Measurements from ENCODE around the gene CTSK.
"Not testable (repeated sequence)": the region's sequence is repeated elsewhere in the genome, so short reads cannot be mapped to it uniquely, and the experiment has no call there.

The CTSK gene

DNA sequence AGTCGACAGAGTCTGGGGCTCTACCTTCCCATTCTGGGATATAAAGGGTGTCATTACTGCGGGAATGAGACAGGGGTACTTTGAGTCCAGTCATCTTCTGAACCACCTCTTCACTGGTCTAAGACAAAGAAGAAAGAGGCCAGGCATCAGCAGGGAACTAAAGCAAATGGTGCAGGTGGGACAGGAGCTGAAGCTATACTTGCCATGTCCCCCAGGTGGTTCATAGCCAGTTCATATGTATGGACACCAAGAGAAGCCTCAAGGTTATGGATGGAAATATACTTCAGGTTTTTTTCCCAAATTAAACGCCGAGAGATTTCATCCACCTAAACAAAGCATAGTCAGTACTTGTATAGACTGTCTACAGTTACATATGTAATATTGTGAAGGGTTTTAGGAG lies 2.2 kb downstream of the CTSK start:
- no peak for DNase-seq (ENCODE audit: low read depth)

DNA sequence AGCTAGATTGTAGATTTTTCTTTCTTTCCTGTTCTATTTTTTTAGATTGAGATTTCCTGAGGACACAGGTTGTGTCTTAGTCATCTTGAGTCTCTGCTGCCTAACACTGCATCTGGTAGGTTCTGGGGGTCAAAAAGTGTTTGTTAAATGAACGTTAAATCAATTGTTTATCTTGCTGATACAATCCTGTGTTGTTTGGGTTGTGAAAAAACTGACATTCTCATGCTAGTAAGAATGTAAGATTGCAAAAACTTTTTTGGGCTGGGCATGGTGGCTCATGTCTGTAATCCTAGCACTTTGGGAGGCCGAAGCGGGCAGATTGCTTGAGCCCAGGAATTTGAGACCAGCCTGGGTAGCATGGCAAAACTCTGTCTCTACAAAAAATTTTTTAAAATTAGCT lies 3.4 kb downstream of the CTSK start:
- DNase-seq (ENCODE audit: low read depth) = no peak

DNA sequence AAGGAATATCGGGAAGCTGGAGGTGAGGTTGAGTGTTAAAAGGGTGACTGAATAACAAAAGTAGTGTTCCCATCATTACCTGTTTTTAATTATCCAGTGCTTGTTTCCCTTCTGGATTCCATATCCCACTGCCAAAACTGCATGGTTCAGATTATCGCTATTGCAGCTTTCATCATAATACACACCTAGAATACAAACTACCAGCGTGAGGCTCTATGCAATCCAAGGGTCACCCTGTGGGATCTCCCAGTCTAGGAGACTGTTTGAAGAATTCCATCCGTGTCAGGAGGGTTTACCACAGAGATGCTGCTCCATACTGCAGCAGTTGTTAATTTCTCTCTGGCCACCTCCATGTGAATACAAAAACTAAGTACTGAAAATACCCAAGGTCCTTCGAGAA lies 9.0 kb downstream of the CTSK start:
- no peak for DNase-seq (ENCODE audit: low read depth)

DNA sequence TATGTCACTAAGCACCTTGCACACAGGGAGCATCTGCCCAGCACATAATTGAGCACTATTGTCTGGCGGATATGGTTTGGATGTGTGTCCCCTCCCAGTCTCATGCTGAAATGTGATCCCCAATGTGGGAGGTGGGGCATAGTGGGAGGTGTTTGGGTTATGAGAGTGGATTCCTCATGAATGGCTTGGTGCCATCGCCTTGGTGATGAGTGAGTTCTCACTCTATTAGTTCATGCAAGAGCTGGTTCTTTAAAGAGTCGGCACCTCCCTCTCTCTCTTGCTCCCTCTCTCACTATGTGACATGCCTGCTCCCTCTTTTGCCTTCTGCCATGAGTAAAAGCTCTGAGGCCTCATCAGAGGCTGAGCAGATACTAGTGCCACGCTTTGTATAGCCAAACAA lies 9.5 kb downstream of the CTSK start:
- DNase-seq (ENCODE audit: low read depth) = no peak

DNA sequence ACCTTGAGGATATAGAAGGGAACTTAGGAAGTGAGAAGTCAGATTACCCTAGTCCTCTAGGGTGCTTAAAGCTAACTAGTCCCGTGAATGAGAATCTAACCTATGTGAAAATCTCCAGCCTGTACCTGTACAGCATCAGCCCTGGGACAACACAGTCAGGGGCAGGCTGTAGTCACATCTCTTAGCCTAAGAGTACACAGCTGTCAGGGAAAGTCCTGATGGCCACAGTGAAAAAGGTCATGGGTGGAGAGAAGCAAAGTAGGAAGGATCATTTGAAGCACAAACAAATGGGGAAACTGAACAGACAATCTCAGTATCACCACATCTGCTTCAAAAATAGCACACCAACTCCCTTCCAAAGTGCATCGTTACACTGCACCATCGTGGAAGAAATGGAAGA lies 11.7 kb downstream of the CTSK start:
- no peak for DNase-seq (ENCODE audit: low read depth)

DNA sequence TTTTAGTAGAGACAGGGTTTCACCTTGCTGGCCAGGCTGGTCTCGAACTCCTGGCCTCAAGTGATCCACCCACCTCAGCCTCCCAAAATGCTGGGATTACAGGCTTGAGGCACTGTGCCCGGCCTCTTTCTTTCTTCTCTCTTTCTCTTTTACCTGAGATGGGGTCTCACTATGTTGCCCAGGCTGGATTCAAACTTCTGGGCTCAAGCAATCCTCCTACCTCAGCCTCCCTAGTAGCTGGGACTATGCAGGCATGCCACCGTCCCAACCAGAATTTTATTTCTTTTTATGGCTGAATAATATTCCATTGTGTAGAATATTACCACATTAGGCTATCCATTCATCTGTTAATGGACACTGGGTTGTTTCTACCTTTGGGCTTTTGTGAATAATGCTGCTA lies 14.3 kb downstream of the CTSK start:
- not testable (repeated sequence) for DNase-seq (ENCODE audit: low read depth)

DNA sequence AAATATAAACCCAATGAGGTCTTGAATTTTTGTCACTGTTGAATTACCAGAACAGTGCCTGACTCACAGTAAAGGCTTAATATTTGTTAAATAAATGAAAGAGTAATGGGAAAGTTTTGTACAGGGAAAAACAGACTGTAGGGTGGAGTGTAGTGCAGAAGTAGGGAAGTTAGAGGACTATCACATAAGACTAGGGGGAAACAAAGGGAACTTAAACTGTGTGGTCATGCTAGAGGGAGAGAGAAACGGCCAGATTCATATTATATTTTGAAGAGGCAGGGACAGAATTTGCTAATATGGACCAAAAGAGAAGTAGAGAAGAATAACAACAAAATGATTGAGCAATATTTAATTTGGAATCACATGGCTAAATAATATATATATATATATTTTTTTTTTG lies 14.8 kb downstream of the CTSK start:
- DNase-seq (ENCODE audit: low read depth) = no peak

DNA sequence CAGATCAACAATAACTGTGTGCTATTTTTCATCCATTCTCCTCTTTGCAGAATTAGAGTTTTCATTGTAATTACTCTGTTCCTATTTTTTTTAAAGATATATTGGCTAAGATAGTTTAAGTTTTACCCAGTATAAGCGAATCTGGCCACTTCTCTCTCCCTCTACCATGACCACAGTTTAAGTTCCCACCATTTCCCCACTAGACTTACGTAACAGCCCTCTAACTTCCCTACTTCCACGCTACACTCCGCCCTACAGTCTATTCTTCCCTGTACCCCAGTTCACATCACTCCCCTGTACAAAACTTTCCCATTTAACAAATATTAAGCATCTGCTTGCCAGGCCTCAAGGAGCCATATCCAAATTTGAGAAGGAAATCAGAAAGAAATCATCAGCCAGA lies 16.5 kb downstream of the CTSK start:
- no peak for DNase-seq (ENCODE audit: low read depth)

DNA sequence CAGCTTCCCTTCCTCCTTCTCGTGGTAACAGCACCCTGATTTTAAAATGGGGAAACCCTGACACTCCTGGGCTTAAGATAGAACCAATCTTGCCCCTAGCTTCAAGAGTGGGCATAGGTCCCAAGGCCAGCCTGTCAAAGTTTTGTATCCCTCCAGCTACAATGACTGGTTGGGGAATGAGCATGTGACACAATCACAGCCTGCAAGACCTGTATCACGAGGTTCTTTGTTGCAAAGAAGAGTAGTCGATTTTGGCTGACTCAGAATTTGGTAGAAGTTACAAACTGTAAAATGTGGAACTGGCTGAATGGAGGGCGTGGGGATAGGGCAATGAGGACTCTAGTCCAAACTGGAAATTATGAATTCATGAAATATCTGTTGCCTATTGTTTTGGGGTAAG lies 18.7 kb downstream of the CTSK start:
- DNase-seq (ENCODE audit: low read depth) = no peak

DNA sequence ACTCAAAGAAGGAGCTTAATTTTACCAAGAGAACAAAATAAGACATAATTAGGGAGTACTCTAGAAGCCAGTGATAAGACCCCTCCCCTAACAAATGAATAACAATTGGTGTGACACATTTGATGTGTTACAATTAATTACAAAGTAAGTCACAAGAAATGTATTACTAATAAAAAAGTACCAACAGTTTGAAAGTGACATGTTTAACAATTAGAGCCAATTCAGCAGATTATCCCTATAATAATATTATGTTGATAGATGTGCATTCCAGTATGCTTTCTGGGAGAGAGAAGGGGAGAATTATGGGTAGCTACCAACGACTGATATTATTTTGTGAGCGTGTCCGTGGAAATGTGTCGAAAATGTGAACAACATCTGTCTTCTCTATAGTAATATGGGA lies 19.1 kb downstream of the CTSK start:
- no peak for DNase-seq (ENCODE audit: low read depth)

DNA sequence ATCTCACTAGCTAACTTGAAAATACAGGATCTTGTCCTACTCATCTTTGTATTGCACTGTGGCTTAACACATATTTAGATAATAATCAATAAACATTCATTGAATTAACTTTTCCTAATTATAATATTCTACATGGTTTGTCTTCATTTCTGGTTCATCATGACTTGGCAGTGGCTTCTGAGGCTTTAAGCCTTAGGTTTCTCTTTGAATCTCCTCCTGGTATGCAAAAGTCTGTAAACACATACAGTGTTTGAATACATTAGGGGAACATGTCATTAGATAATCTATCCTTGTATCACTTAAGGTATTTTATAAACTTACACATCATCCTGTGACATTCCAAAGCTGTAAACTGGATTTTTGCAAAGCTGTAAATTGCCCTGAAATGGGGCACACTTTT lies 20.6 kb downstream of the CTSK start:
- no peak for DNase-seq (ENCODE audit: low read depth)

DNA sequence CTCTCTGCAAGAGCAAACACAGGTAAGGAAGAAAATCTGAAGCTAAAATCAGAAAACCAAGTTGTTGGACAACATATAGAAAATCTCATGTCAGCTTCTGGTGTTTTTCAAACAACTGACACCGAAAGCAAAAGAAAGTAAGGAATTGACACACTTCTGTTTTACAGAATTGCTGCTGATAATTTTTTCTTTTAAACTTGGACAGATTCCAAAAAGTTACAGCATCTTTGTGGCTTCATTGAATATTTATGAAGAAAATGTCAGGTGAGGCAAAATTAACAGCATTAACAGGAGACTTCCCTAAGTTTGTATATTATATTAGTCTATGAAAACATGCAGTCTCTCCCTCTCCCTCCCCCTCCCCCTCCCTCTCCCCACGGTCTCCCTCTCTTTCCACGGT lies 27.6 kb downstream of the CTSK start:
- DNase-seq (ENCODE audit: low read depth) = no peak

DNA sequence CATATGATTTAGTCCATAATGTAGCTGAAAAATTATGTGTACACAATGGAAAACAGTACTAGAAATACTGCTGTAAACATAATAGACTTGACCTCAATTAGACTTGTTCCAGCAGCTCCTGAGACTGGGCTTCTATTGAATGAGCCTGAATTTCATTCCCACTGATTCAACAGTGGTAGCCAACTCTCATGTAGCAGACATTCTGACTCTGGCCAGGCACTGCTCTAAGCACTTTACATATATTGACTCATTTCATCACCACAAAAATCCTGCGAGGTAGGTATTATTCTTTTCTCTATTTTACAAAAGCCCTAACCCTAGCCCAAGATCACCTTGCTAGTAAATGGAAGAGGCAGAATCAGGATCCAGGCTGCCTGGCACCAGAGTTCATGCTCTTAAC lies 29.7 kb downstream of the CTSK start:
- no peak for DNase-seq (ENCODE audit: low read depth)

DNA sequence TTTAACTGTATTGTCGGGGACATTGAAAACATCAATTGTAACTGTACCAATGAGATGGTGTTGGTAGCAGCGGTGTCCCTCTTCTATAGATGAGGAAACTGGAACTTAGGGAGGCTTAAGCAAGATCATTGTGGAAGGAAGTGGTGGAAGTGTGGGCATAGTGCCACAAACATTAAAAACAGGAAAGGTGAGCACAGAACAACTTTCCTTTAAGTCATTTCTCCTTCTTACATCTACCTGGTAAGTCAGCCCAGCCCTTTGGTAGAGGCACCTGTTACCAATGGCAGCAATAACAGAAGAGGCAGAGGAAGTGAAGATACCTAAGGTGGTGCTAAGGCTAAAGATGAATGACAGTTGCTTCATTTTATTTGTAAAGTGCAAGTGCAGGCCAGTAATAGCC lies 30.5 kb downstream of the CTSK start:
- no peak for DNase-seq (ENCODE audit: low read depth)

DNA sequence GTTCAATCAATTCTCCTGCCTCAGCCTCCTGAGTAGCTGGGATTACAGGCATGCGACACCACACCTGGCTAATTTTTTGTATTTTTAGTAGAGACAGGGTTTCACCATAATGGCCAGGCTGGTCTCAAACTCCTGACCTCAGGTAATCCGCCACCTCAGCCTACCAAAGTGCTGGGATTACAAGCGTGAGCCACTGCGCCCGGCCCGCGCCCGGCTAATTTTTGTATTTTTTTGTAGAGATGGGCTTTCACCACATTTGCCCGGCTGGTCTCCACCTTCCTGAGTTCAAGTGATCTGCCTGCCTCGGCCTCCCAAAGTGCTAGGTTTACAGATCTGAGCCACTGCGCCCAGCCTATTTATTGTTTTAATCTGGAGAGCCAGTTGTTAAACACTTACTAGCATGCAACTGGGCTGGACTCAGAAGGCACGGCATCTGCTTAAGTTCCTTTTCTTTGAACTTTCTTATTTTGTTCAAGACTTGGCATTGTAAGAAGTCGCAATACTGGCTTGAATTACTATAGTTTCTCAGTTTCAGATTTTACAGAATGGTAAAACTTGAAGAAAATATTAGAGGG lies 32.0 kb downstream of the CTSK start:
- DNase-seq (ENCODE audit: low read depth) = not testable (repeated sequence)

DNA sequence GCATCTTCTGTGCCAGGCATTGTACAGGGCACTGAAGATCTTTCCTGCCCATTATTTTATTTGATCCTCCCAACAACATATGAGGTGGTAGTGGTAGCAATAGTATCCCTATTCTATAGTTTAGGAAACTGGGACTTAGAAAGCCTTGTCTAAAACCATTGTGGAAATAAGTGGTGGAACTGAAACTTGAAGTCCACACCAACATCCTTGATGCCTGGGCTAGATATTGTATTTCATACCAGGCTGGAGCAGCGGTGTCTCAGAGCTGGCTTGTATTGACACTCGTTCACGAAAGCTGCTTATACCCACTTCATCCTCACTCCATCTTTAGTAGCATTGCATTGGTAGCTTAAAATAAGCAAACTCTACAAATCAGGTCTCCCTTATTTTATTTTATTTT lies 32.8 kb downstream of the CTSK start:
- no peak for DNase-seq (ENCODE audit: low read depth)

DNA sequence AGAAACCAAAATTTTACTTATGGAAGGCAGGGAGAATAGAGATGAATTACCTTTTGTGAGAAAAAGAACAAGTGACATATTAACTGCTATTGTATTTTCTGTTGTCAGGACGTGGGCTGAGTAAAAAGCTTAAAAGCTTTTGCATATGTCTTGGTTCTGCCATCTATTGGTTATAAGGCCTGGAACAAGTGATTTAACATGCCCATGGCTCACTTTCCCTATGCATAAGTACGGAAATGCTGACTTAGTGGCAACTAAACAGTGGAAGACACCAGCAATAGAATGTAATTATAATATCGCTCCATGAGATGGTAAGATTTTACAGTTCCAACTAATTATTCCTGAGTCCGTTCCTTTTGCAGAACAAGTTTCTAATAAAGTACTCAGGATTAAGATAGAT lies 35.7 kb downstream of the CTSK start:
- DNase-seq (ENCODE audit: low read depth) = no peak

DNA sequence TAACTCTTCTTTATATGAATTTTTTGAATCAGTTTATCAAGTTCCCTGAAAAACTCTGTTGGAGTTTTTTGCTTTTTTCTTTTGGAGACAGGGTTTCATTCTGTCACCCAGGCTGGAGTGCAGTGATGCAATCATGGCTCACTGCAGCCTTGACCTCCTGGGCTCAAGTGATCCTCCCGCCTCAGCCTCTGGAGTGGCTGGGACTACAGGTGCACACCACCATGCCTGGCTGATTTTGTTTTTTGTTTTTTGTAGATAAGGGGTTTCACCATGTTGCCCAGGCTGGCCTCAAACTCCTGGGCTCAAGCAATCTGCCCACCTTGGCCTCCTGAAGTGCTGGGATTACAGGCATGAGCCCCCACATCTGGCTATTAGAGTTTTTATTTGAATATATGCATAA lies 40.4 kb downstream of the CTSK start:
- not testable (repeated sequence) for DNase-seq (ENCODE audit: low read depth)

DNA sequence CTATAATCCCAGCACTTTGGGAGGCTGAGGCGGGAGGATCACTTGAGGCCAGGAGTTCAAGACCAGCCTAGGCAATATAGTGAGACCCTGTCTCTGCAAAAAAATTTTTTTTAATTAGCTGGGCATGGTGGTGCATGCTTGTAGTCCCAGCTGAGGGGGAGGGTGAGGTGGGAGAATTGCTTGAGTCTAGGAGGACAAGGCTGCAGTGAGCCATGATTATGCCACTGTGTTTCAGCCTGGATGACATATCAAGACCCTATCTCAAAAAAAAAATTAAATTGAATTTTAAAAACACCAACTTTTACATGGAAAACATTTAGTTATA lies 42.1 kb downstream of the CTSK start:
- DNase-seq (ENCODE audit: low read depth) = not testable (repeated sequence)

DNA sequence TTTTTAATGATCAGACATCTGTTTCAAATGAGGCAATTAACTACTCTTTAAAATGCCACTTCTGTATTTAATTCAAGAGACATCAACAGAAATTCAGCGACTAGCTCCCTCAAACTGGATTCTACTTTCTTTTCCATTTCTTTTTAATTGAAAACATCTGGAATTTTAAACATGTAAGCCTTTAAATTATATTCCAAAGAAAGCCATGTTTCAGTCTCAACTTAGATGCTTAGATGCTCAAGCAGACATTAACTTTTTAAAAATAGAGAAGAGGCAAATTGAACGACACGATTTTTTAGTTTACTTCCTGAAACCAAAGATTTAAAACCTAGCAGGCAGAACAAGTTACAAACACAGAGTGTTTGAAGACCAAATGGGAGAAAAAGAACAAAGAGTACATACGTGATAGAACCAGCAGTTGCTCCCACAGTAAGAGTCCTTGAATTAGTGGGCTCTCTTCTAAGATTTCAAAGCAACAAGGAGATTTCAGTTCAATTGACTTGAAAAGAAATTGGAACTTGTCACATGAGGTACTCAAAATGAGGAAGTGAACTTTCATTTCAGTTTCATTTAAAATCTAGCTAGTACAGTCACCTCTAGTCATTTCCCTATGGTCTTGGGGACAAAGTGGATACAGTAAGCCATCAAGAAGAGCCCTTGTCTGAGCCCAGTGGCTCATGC lies 42.6 kb downstream of the CTSK start, which contains the start of gene CTSS:
Gene CTSS, minus strand, starts transcription at position 483 of the 681 bp plus-strand sequence. CDS start 1,015 bp downstream, outside the sequence.
- DNase-seq (ENCODE audit: low read depth) = no peak

DNA sequence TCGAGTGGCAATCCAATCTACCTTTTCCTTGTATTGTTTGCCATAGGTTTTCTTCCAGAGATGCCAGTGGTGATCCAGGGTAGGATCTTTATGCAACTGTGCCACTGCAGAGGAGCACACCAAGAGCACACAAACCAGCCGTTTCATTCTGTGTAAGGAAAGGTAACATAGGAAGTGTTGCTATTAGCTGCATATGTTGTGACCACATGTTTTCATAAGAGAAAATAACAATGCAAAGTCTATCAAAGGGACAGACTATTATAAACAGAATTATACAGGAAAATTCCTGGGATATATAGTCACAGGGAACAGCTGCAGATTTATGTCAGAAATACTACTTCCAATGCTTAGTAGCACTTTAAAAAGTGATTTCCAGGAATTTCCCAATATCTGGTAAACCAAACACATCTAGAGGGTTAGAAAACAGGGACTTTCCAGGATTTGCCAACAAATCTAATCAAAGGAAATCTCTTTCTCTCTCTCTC lies 43.4 kb downstream of the CTSK start:
- peak; percentile 25 for DNase-seq (ENCODE audit: low read depth)

DNA sequence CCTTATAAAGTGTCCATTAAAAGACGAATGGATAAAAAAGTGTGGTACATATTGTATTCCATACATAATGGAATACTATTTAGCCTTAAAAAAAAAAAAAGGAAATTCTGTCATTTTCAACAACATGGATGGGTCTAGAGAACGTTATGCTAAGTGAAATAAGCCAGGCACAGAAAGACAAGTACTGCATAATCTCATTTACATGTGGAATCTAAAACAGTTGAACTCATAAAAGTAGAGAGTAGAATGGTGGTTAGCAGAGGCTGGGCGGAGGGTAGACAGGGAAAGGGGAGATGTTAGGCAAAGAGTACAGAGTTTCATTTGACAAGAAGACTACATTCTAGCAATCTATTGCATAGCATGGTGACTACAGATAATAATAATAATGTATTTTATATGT lies 45.0 kb downstream of the CTSK start:
- no peak for DNase-seq (ENCODE audit: low read depth)

DNA sequence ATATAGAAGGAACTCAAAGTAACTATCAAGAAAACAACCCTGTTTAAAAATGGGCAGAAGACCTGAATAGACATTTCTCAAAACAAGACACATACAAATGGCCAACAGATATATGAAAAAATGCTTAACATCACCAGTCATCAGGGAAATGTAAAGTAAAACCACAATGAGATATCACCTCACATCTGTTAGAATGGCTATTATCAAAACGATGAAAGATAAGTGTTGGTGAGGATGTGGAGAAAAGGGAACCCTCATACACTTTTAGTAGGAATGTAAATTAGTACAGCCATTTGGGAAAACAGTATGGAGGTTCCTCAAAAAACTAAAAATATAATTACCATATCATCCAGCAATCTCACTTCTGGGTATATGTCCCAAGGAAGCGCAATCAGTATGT lies 45.5 kb downstream of the CTSK start:
- DNase-seq (ENCODE audit: low read depth) = no peak

DNA sequence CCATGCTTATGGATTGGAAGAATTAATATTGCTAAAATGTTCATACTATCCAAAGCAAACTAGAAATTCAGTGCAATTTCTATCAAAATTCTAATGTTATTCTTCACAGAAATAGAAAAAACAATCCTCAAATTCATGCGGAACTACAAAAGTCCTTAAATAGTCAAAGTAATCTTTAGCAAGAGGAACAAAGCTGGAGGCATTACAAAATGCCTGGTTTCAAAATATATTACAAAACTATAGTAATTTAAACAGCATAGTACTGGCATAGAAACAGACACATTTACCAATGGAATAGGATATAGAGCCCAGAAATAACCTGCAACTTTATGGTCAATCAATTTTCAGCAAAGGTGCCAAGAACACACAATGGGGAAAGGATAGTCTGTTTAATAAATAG lies 46.3 kb downstream of the CTSK start:
- DNase-seq (ENCODE audit: low read depth) = no peak
